ENCODE results near the gene RNF31.

The RNF31 gene

GRCh38 chr14:24207625-24208024 is 60.3 kb downstream of the RNF31 start:
- H3K4me3 ChIP-seq: no peak overlapping the region
- TF ChIP-seq Cebpa-rat (IDR thresholded peaks at IDR 0.05): no peak
- H3K4me2 ChIP-seq: peak overlapping the region; percentile 3; the same call in 1 of the 2 replicates
- peaks cover 26% of the 10 kb centered on the region for H3K4me1 ChIP-seq
- peaks cover 89% of the 10 kb centered on the region for H3K36me3 ChIP-seq
- no peaks in the 10 kb centered on the region for H4K20me1 ChIP-seq
- no peak overlapping the region for H3K9ac ChIP-seq
- no peaks in the 10 kb centered on the region for H3K27me3 ChIP-seq
- H3K27ac ChIP-seq: no peak overlapping the region
- H3K9me3 ChIP-seq: peaks cover 11% of the 10 kb centered on the region
